DLD1 (cell line): ENCODE data around the gene TPM4.
"Not testable (repeated sequence)": the region's sequence is repeated elsewhere in the genome, so short reads cannot be mapped to it uniquely, and the experiment has no call there.

Experiments used
- in situ Hi-C: cut with HindIII; loops from 2 replicates; pipeline ENCODE4 v1.10.0; 2017; ENCODE audit warnings: low sequenced_read_pairs

TPM4 gene

DNA sequence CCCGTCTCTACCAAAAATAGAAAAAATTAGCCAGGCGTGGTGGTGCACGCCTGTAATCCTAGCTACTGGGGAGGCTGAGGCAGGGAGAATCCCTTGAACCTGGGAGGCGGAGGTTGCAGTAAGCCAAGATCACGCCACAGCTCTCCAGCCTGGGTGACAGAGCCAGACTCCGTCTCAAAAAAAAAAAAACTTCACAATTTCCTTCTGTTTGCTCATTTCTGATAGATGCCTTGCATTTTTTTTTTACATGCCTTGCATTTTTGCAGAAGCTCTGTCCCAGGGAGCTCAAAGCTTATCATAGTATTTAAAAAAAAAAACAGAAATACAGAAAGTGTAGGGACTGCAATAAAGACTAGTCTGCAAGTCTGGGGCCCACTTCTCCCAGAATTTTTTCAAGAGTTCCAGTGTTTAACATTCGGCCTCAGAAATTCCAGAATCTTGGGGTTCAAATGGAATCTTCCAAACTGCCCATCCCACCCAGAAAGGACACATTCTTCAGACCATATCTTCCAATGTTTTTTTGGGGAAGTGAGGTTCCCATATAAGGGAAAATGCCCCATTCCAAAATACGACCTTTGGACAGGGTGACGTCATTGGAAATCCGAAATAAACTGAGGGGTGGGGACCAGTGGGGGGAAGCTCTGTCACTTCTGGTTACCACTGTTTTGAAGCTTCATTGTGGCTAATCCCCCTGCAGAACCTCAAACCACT is 18.2 kb downstream of the TPM4 start:
- in situ Hi-C loops = no loop called here

DNA sequence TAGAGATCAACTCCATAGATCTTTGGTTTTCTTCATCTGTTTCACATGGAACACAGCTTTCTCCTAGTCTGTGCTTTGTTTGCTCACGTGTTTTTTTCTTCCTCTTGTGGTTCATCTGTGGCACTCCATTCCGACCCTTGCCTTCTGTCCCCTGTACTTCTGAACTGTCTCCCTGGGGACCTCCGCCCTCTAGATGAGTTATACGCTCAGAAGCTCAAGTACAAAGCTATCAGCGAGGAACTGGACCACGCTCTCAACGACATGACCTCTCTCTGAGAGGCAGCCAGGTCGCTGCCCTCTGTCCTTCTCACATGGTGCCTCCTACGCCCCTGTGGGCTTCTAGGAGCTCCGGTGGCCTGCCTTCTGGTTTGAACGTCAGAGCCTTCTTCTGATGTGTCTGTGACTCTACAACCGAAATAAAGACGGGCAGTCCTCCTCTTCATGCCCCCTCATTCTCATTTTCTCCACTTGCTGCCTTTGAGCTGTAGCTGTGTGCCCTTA is 18.8 kb downstream of the TPM4 start:
- in situ Hi-C loops = no loop called here

GRCh38 chr19:16096280-16096855 is 20.1 kb downstream of the TPM4 start:
- in situ Hi-C loops = no loop called here

- in situ Hi-C loops = no loop called here
These were observed 22.1 kb downstream of the TPM4 start for GRCh38 chr19:16098416-16098768.

- in situ Hi-C loops = no loop called here
These were observed 22.5 kb downstream of the TPM4 start for GRCh38 chr19:16098821-16099220.

- in situ Hi-C loops = not testable (repeated sequence)
These were observed 23.1 kb downstream of the TPM4 start for GRCh38 chr19:16099314-16099965.

- in situ Hi-C loops = no loop called here
These were observed 24.2 kb downstream of the TPM4 start for GRCh38 chr19:16100524-16100923.

- in situ Hi-C loops = no loop called here
These were observed 28.4 kb downstream of the TPM4 start for GRCh38 chr19:16104722-16105121.

DNA sequence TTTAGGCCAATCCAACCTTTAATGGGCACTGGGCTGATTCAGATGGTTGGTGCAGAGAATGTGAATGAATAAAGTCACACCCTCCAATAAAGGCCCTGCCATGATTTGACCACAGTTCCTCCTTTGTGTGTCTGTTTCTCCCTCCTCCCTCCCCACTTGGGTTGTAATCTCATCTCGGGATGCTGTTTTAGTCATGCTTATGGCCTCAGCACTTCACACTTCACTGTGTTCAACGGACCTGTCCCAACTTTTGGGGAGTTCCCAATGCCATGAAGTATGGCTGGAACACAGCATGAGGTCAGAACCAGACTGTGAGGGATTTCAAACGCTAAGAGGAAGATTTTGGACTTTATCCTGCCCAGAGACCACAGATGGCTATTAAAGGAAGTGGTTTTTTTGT is 29.8 kb downstream of the TPM4 start:
- in situ Hi-C loops = no loop called here

DNA sequence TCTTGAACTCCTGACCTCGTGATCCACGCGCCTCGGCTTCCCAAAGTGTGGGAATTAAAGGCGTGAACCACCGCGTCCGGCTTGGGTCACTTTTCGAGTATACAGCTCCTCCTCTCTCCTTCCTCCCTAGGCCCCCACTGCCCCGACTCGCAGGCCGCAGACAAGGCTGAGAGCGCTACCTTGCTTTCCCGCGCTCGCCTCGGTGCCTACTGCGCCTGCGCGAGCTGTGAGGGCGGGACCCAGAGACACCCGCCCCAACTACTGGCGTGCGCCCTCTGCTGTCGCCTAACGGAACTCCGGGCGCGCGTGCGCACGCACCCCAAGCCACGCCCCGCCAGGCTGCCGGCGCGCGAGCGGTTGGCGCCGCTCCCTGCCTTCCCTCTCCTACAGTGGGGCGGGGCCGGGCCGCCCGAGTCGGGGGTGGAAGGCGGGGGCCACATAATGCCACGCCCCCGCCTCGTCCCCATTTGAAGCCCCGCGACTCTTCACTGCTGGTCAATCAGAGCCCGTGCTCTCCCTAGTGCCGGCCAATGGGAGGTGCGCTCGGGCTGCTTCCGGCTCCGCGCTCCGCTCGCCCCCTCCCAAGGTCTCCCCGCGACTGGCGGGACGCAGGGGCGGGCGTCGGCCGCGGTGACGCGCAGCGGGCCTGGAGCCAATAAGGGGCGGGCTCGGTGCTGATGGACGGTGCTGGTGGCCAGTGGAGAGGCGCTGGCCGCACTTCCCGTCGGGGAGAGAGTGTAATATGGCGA is 35.0 kb downstream of the TPM4 start, which contains the start of gene RAB8A:
Gene RAB8A (plus strand): TSS at position 730 of the 749 bp plus-strand sequence. CDS start 13 bp downstream, at position 743.
- in situ Hi-C loops = no loop called here

DNA sequence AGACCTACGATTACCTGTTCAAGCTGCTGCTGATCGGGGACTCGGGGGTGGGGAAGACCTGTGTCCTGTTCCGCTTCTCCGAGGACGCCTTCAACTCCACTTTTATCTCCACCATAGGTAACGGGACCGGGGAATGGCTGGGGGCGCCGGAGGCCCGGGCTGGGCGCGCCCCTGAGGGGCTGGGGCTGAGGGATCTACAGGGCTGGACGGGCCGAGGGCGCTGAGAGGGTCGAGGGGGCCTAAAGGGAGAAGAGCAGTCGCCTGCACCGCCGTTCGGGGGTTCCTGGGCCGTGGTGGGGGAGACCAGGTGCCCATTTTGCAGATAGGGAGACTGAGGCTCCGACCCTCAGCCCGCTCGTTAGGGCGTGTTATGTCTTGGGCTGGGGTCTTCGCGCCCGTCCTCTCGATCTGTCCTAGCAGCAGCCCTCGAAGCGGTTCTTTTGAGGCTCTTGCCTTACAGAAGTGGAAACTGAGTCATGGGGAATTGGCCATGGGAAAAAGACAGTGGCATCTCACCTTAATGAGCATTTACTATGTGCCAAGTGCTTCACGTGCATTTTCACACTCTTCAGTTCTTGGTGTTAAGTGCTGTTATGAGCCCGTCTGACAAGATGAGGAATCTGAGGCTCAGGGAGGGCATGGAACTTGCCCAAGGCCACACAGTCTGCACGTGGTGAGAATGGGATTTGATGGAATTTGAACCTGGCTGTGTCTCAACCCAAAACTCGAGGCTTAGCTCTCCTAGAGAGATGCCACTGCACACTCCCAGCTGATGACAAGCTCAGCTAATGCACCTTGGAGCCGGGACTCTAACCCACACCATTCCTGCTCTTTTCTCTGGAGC is 35.8 kb downstream of the TPM4 start:
- in situ Hi-C loops = no loop called here

- in situ Hi-C loops = no loop called here
These were observed 36.5 kb downstream of the TPM4 start for GRCh38 chr19:16112778-16113177.

DNA sequence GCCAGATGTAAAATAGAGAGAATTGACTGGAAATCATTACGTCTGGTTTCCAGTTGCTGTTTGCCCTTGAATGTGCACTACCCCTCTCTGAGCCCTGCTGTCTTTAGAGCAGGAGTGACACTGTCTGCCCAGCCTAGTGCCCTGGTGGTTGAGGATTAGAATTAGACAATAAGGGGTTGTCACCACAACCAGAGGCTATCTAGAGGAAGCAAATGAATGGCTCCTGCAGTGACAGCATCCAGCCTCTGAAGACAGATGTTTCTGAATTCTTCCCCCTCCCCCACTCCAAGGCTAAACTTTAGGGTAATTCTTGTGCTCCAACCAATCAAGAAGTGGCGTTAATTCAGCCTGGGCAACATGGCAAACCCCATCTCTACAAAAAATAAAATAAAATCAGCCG is 37.4 kb downstream of the TPM4 start:
- in situ Hi-C loops = no loop called here

DNA sequence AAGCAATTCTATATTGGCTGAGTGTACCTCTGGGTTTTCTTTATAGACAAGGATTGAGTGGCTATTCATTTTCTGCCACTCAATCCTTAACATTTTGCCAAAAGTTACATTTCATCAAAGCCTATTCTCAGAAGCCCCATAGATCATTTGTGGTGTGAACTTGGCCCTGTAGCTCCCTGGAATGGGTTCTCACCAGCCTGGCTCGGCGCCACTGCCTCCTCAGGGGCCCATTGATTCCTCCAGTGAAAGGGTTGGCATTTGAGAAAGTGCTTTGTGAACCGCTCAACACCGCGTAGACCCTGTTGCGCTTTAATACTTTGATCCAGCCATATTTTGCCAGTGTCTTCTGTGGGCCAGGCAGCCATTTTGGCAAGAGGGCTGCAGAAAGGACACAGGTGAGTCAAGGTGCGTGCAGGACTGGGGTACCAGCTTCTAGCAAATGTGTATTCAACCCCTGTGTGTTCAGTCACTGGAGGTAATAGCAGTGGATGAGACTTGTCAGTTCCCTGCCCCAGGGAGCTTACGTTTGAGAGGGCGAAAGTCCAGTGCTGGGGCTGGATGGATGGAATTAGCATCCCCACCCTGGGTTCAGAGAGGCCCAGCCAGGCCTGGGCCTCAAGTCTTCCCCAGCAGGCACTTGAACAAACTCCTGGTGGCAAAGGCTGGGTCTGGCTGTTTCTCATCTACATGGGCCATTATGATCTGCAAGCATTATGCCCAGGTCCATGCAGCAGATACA is 39.2 kb downstream of the TPM4 start:
- in situ Hi-C loops = no loop called here

DNA sequence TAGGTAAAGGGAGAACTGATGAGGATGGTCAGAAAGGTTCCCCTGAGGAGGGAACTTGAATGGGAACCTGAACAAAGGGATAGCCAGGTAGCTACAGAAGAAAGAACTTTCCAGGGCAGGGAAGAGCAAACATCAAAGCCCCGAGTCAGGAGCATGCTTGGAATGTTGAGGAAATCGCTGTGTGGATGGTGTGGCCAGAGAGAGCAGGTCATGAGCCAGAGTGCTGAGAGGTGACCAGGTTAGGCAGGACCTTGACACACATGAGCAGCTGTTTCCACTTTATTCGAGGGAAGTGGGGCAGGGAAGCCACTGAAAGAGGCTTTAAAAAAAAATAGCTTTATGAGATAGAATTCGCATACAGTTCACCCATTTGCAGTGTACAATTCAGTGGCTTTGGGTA is 39.8 kb downstream of the TPM4 start:
- in situ Hi-C loops = no loop called here

DNA sequence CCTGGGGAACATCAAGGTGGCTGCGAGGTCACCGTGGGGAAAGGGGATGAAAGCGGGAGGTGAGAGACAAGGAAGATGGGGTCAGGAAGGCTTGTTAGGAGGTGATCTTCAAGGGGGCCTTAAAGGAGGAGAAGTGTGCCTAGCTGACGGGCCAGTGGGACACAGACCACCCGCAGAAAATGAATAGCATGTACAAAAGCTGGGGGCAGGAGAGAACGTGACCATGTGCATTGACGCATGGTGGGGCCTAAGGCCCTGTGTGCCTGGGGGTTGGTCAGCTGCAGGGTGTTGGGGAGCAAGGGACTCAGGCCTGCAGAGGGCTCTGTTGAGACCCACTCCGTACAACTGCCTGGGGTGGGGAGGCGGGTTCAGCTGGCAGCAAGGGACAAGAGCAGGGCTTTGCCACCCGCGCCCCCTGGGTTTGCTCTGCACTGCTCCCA is 41.3 kb downstream of the TPM4 start:
- in situ Hi-C loops = no loop called here

DNA sequence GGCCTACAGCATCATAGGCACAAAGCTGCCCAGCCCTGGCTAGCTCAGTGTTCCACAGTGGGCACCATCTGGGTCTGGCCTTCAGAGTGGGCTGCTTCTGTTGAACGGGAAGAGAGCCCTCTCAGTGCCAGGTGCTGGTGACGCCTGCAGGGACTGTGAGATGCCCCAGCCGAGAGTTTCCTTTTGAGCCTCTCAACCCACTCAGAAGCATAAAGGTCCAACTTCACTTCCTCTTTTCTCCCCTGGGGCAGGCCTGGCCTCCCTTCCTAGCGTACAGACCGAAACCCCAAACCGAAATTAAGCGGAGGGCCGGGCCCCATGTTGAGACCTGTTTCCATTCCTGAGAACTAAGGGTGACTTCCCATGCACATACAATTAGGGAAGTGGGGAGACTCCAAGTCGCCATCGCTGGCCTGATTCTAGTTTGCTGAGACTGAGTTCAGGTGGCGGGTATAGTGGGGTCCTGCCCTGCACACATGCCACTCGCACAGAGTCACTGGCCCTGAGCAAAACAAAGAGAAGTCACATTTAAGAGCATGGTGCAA is 42.3 kb downstream of the TPM4 start:
- in situ Hi-C loops = no loop called here

DNA sequence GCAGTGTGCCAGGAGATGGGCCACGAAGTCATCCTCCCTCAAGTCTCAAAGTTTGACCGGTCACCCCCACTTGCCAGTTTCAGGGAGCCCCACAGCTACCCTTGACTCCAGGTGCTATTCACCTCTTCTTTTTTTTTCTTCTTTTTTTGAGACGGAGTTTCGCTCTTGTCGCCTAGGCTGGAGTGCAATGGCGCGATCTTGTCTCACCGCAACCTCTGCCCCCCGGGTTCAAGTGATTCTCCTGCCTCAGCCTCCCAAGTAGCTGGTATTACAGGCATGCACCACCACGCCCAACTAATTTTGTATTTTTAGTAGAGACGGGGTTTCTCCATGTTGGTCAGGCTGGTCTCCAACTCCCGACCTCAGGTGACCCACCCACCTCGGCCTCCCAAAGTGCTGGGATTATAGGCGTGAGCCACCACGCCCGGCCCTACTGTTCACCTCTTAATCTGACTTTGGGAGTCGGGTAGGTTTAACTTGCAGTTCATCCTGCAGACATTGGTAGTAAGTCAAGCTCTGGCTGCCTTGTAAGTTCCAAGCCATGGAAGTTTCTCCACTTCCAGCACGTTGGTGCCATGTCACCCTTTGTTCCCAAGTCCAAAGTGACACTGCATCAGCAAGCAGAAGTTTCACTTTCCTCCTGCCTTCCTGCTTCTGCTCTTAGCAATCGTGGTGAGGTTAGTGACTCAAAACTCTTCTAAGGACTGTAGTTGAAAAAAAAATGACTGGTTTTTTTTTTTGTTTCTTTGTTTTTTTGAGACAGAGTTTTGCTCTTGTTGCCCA is 43.0 kb downstream of the TPM4 start:
- in situ Hi-C loops = not testable (repeated sequence)

- in situ Hi-C loops = no loop called here
These were observed 44.8 kb downstream of the TPM4 start for GRCh38 chr19:16121141-16121540.
